ENCODE data around the gene KLK10.

Gene KLK10

DNA sequence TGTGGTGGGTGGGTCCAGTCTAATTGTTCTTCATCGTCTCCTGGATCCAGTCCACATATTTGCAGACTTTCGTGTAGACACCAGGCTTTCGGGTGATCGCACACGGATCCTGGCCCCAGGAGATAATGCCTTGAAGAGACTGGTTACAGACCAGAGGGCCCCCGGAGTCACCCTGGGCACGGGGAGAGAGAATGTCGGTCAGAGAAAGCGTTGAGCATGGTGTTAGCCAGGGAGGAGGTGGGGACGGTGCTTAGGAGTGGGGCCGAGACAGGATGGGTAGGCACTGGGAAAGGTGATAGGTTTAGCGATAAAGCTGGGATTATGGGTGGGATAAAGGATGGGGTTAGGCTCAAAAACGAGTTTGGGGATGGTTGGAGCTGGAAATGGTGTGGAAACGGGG, 3.0 kb upstream of the KLK10 start:
- DNase-seq (ENCODE audit: low read depth): no peak
- H3K4me3 ChIP-seq (ENCODE audit: low read length): no peak overlapping the region
- TF ChIP-seq, protein P1, sequence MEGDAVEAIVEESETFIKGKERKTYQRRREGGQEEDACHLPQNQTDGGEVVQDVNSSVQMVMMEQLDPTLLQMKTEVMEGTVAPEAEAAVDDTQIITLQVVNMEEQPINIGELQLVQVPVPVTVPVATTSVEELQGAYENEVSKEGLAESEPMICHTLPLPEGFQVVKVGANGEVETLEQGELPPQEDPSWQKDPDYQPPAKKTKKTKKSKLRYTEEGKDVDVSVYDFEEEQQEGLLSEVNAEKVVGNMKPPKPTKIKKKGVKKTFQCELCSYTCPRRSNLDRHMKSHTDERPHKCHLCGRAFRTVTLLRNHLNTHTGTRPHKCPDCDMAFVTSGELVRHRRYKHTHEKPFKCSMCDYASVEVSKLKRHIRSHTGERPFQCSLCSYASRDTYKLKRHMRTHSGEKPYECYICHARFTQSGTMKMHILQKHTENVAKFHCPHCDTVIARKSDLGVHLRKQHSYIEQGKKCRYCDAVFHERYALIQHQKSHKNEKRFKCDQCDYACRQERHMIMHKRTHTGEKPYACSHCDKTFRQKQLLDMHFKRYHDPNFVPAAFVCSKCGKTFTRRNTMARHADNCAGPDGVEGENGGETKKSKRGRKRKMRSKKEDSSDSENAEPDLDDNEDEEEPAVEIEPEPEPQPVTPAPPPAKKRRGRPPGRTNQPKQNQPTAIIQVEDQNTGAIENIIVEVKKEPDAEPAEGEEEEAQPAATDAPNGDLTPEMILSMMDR (conservative IDR thresholded peaks at IDR 0.05; ENCODE audit: low read length): no peak

DNA sequence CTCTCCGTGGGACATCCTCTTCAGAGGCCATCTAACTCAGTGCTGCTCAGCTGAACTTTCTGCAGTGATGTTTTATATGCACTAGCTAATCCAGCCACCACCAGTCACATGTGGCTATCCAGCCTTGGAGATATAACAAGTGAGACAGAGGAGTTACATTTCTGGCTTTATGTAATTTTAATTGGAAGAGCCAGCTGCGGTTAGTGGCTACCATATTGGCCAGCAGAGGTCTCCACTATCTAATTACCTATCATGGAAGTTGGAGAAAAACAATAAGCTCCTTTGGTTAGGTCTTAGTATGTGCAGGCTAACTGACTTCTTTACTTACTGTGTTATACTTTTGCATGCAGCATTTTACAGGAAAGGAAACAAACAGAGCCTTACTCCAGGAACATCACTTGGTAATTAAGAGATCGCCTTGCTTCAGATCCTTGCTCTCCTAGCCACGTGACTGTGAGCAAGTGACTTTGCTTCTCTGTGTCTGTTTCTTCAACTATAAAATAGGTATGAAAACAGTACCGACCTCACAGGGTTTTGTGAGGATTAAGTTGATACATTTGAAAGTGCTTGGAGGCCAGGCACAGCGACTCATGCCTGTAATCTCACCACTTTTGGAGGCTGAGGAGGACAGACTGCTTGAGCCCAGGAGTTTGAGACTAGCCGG, 1.6 kb upstream of the KLK10 start:
- TF ChIP-seq, protein P1 (conservative IDR thresholded peaks at IDR 0.05; ENCODE audit: low read length): peak; percentile 70
- no peak overlapping the region for H3K4me3 ChIP-seq (ENCODE audit: low read length)
- peak; percentile 55 for DNase-seq (ENCODE audit: low read depth)

DNA sequence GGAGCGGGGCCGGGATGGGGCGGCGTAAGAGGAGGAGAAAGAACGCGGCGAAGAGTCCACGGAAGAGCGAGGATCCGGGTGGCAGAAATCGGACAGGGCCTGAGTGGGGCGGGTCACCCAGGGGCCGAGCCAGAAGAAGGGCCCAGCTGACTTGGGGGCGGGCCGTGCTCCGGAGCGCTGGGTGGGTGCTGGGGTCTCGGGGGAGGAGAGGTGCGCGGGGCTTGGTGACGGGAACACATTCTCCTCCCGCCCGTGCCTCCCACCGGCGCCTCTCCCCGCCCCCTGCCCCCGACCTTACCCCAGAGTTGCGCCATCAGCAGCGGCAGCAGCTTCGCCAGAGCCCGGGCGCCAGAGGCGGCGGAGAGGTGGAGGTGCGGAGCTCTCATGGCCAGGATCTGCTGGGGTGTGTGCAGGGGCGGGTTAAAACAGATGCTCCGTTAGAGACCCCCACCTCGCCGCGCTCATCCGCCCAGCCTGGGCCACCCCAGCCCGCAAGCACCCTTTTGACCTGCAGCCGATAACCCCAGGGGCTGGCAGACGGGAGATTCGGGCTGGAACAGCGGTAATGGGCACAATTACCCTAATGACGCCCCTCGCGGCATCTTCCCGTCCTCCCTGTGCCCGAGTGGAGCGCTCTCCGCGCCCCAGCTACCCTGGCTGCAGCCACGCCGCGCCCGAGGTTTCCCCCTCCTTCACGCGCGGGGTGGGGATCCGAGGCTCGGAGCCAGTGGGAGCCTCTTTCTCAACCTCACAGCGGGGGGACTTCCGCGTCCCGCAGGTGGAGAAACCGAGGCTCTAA, 565 bp downstream of the KLK10 start:
- H3K4me3 ChIP-seq (ENCODE audit: low read length): no peak overlapping the region; the same call in 1 of the 2 replicates
- TF ChIP-seq, protein P1 (conservative IDR thresholded peaks at IDR 0.05; ENCODE audit: low read length): no peak
- DNase-seq (ENCODE audit: low read depth): no peak

DNA sequence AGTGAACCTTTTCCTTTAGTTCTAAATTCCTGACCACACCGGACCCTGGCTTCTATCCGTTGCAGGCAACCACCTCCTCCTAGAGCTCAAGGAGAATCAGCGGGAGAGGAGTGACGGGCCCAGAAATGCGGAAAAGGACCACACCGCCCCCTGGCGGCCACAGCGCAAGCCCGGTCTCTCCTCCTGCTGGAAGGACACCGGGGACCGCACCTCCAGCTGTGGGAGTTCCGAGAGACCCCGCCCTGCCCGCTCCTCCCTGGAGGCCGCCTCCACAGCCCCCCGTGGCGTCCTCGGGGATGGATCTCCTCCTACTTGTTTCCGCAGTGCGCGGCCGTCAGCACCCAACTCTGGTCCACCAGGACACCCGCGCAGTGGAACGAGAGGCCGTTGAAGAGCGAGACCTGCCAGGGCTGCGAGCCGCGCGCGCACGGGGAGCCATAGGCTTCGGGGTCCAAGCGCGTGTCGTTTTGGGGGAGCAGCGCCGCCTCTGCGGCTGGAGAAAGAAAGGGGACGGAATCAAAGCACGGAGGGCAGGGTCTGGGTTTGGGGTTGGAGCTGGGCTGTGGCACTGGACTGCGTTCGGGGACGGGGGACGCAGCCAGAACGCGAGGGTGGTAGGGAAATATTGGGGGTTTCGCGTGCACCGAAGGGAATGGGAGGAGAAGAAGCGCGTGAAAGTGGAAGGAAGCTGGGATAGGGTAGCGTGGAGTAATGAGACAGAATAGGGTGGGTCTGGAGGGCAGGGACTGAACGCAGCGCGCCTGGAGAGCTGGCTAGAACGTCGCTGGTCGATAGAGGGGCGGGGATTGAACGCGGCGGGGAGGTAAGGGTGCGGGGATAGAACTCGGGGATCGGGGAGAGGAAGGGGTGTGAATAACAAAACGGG, 2.5 kb downstream of the KLK10 start:
- H3K4me3 ChIP-seq (ENCODE audit: low read length): no peak overlapping the region; the same call in 1 of the 2 replicates
- peak; percentile 31 for DNase-seq (ENCODE audit: low read depth)
- TF ChIP-seq, protein P1 (conservative IDR thresholded peaks at IDR 0.05; ENCODE audit: low read length): peak; percentile 61

DNA sequence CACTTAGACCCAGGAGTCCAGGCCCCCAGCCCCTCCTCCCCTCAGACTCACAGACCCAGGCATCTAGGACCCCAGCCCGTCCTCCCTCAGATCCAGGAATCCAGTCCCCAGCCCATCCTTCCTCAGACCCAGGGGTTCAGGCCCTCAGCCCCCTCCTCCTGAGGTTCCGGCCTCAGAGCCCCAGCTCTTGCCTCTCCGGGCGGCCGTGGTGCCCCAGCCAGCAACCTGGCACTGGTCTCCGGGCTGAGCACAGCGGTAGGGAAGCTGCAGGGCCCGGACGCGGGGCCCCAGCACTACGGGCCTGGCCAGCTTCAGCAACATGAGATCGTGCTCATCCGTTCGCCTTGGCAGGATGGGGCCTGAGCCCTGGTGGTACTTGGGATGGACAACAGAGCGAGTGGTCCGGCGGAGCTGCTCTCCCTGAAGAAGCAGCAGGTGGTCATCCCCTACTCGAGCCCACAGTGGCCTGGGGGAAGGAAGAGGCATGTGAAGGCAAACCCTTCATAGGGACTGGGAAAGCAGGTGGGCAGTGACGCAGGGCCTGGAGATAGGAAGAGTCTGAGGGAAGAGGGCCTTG, 3.7 kb downstream of the KLK10 start:
- H3K4me3 ChIP-seq (ENCODE audit: low read length): no peak overlapping the region
- DNase-seq (ENCODE audit: low read depth): no peak
- TF ChIP-seq, protein P1 (conservative IDR thresholded peaks at IDR 0.05; ENCODE audit: low read length): no peak

DNA sequence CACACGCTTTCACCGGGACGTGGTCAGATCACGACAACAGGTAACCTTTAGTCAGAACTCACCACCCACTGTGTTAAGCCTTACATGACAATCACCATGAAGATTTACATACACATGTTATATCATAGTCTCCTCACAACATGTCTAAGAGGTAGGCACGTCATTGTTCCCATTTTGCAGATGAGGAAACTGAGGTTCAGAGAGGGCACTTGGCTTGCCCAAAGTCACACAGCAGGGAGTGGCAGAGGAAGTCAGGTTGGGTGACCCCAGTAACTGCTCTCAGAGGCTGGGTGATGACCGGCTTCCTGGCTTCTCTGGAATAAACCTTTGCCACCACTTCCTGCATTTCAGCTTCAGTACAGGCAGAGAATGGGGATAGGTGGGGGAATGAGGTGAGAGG, 5.3 kb downstream of the KLK10 start:
- TF ChIP-seq, protein P1 (conservative IDR thresholded peaks at IDR 0.05; ENCODE audit: low read length): no peak
- no peak overlapping the region for H3K4me3 ChIP-seq (ENCODE audit: low read length)
- no peak for DNase-seq (ENCODE audit: low read depth)
